ENCODE measurements around the gene SYNJ2. TPM values are rescaled to one million over a fixed set of nuclear protein-coding genes. Genes with fewer than 3 reads are reported as not detected.

The SYNJ2 gene
- polyA plus RNA-seq, 1 donor from 2014 or later: 0.12 TPM

GRCh38 chr6:158010591-158011477 lies 29.2 kb downstream of the SYNJ2 start:
- Histone ChIP-seq H3K27ac (ENCODE audit: low read length) (no peak overlapping the region), H3K79me2 (replicated peaks; ENCODE audit: insufficient read depth, low read length) (no peaks in the 10 kb centered on the region)

More at GRCh38 chr6:158010591-158011477, 29.2 kb downstream of the SYNJ2 start:
- Histone ChIP-seq H3K27me3 (ENCODE audit: insufficient read depth, low read depth, low read length) (no peaks in the 10 kb centered on the region), H3K9ac (ENCODE audit: low read length) (no peak overlapping the region), H3K4me2 (ENCODE audit: low read length) (no peak overlapping the region), H2AFZ (ENCODE audit: low read depth, low read length) (no peak overlapping the region), H3K9me3 (ENCODE audit: low read length) (peaks cover 4% of the 10 kb centered on the region), H4K20me1 (ENCODE audit: insufficient read depth) (no peaks in the 10 kb centered on the region), H3K36me3 (ENCODE audit: insufficient read depth, low read length) (no peaks in the 10 kb centered on the region), H3F3A (ENCODE audit: insufficient read depth, low read length, poor library complexity, severe bottlenecking) (no peaks in the 10 kb centered on the region), H3K9me2 (ENCODE audit: insufficient read depth, low read length) (no peaks in the 10 kb centered on the region), H3K4me3 (ENCODE audit: low read length) (no peak overlapping the region)
- no peak for TF ChIP-seq CTCF (IDR thresholded peaks at IDR 0.05; ENCODE audit: poor library complexity, severe bottlenecking)
- TF ChIP-seq MXI1 (conservative IDR thresholded peaks at IDR 0.05; ENCODE audit: poor library complexity, severe bottlenecking): no peak
- TF ChIP-seq TAF1 (IDR thresholded peaks at IDR 0.05; ENCODE audit: low read depth): no peak
- no peak for TF ChIP-seq REST (IDR thresholded peaks at IDR 0.05; ENCODE audit: borderline replicate concordance)
- TF ChIP-seq RAD21 (conservative IDR thresholded peaks at IDR 0.05): no peak
- TF ChIP-seq POLR2AphosphoS5 (IDR thresholded peaks at IDR 0.05): no peak
- TF ChIP-seq EP300 (conservative IDR thresholded peaks at IDR 0.05; ENCODE audit: poor library complexity, severe bottlenecking): no peak
- TF ChIP-seq EZH2 (IDR thresholded peaks at IDR 0.05; ENCODE audit: borderline replicate concordance, insufficient read depth, low read length, poor library complexity, severe bottlenecking): no peak
- no peak for TF ChIP-seq SMC3 (conservative IDR thresholded peaks at IDR 0.05; ENCODE audit: poor library complexity)

Data from neural cell (in vitro differentiated cells).